Neural progenitor cell (in vitro differentiated cells): ENCODE measurements around the gene TAC3. TPM values are rescaled to one million over a fixed set of nuclear protein-coding genes. Genes with fewer than 3 reads are reported as not detected.

ENCODE experiments used
- DNase-seq: peaks from one replicate; pipeline ENCODE4 v3.0.0-alpha.2; 2016; ENCODE audit warnings: low spot score
- H2AFZ ChIP-seq: fragments of 200-600 bp; sonication (generic); replicated peaks from 2 replicates; pipeline ENCODE4 v1.6.1; 2016; ENCODE audit warnings: antibody characterized with exemption
- H3F3A ChIP-seq: fragments of 200-600 bp; sonication (generic); 2 replicates; pipeline ENCODE4 v1.6.1; 2016; ENCODE audit warnings: antibody characterized with exemption, low read depth
- H3K27ac ChIP-seq: fragments of 200-600 bp; sonication (generic); 2 replicates; pipeline ENCODE4 v1.5.1; 2016; ENCODE audit warnings: mild to moderate bottlenecking
- H3K27me3 ChIP-seq: fragments of 200-600 bp; sonication (generic); 2 replicates; pipeline ENCODE4 v1.6.1; 2016; ENCODE audit warnings: mild to moderate bottlenecking, moderate library complexity
- H3K36me3 ChIP-seq: fragments of 200-600 bp; sonication (generic); 2 replicates; pipeline ENCODE4 v1.5.1; 2016
- H3K4me1 ChIP-seq: fragments of 200-600 bp; sonication (generic); 2 replicates; pipeline ENCODE4 v1.6.1; 2016; ENCODE audit warnings: mixed run types
- H3K4me2 ChIP-seq: fragments of 200-600 bp; sonication (generic); 2 replicates; pipeline ENCODE4 v1.6.1; 2016
- H3K4me3 ChIP-seq: fragments of 200-600 bp; sonication (generic); 2 replicates; pipeline ENCODE4 v1.5.1; 2016
- H3K79me2 ChIP-seq: fragments of 200-600 bp; sonication (generic); 2 replicates; pipeline ENCODE4 v1.6.1; 2016; ENCODE audit warnings: low read depth
- H3K9ac ChIP-seq: fragments of 200-600 bp; sonication (generic); 2 replicates; pipeline ENCODE4 v1.6.1; 2016
- H3K9me3 ChIP-seq: fragments of 200-600 bp; sonication (generic); 2 replicates; pipeline ENCODE4 v1.5.1; 2016; ENCODE audit warnings: low read depth
- H4K20me1 ChIP-seq: fragments of 200-600 bp; sonication (generic); 2 replicates; pipeline ENCODE4 v1.6.1; 2016; ENCODE audit warnings: low read depth
- H3K27ac Mint-ChIP-seq: 3 replicates; pipeline ENCODE4 v1.8.0; 2021; ENCODE audit warnings: mixed read lengths
- H3K27me3 Mint-ChIP-seq: 2 replicates; pipeline ENCODE4 v1.8.0; 2022; ENCODE audit warnings: low read depth, mild to moderate bottlenecking, inconsistent platforms, moderate library complexity, mixed read lengths; ENCODE audit not compliant: insufficient read depth
- H3K36me3 Mint-ChIP-seq: 3 replicates; pipeline ENCODE4 v1.8.0; 2021; ENCODE audit warnings: mixed read lengths
- H3K4me1 Mint-ChIP-seq: 3 replicates; pipeline ENCODE4 v1.8.0; 2021; ENCODE audit warnings: mixed read lengths
- H3K4me3 Mint-ChIP-seq: 3 replicates; pipeline ENCODE4 v1.8.0; 2021; ENCODE audit warnings: mild to moderate bottlenecking, moderate library complexity, mixed read lengths
- H3K9me3 Mint-ChIP-seq: 3 replicates; pipeline ENCODE4 v1.8.0; 2020; ENCODE audit warnings: mixed read lengths
- CTCF ChIP-seq: fragments of 200-600 bp; sonication (generic); IDR thresholded peaks from 2 replicates; pipeline ENCODE4 v1.5.1; 2017; ENCODE audit warnings: antibody characterized with exemption, mild to moderate bottlenecking
- EZH2 ChIP-seq: fragments of 200-600 bp; sonication (generic); IDR thresholded peaks from 2 replicates; pipeline ENCODE4 v1.6.1; 2017; ENCODE audit warnings: antibody characterized with exemption, mild to moderate bottlenecking, moderate library complexity
- EZH2phosphoT487 ChIP-seq: fragments of 200-600 bp; sonication (generic); IDR thresholded peaks from 2 replicates; pipeline ENCODE4 v1.6.1; 2017; ENCODE audit warnings: antibody characterized with exemption
- total RNA-seq: library from RNA; depleted of rRNA; stranded (reverse); fragments of >200 nt; gene quantifications from 2 replicates; pipeline ENCODE4 v1.2.3, GENCODE V29; 2015; ENCODE audit warnings: low replicate concordance

Gene TAC3
- total RNA-seq, 1 donor from 2014 or later = 6.0 TPM

GRCh38 chr12:57047981-57048380, 31.7 kb upstream of the TAC3 start:
- Histone ChIP-seq H3K79me2 (no peaks in the 10 kb centered on the region), H3K36me3 (no peaks in the 10 kb centered on the region), H3K27ac (no peak overlapping the region), H3K27me3 (no peaks in the 10 kb centered on the region), H3K4me1 (no peaks in the 10 kb centered on the region), H3F3A (peaks cover 8% of the 10 kb centered on the region), H4K20me1 (no peaks in the 10 kb centered on the region), H2AFZ (no peak overlapping the region), H3K9me3 (no peaks in the 10 kb centered on the region), H3K9ac (no peak overlapping the region), H3K4me3 (no peak overlapping the region), H3K4me2 (no peak overlapping the region)
- Mint-ChIP-seq H3K27ac (no peak overlapping the region), H3K4me1 (no peaks in the 10 kb centered on the region), H3K4me3 (no peak overlapping the region), H3K27me3 (peaks cover 19% of the 10 kb centered on the region), H3K9me3 (no peaks in the 10 kb centered on the region), H3K36me3 (no peaks in the 10 kb centered on the region)
- TF ChIP-seq EZH2 = no peak
- TF ChIP-seq EZH2phosphoT487 = no peak
- no peak for TF ChIP-seq CTCF
- DNase-seq = no peak

- peak overlapping the region; percentile 41 for H3K4me3 Mint-ChIP-seq
- no peak overlapping the region for H3K4me2 ChIP-seq
- TF ChIP-seq EZH2 (no peak), CTCF (no peak), EZH2phosphoT487 (no peak)
- H3K9me3 Mint-ChIP-seq = no peaks in the 10 kb centered on the region
- DNase-seq = no peak
- H3F3A ChIP-seq = peaks cover 8% of the 10 kb centered on the region
- H3K4me1 Mint-ChIP-seq = no peaks in the 10 kb centered on the region
- no peak overlapping the region for H3K27ac ChIP-seq
- H3K36me3 Mint-ChIP-seq = no peaks in the 10 kb centered on the region
- no peaks in the 10 kb centered on the region for H3K9me3 ChIP-seq
- no peaks in the 10 kb centered on the region for H3K4me1 ChIP-seq
- H3K27me3 ChIP-seq = no peaks in the 10 kb centered on the region
- no peaks in the 10 kb centered on the region for H4K20me1 ChIP-seq
- H3K79me2 ChIP-seq = no peaks in the 10 kb centered on the region
- no peak overlapping the region for H3K4me3 ChIP-seq
- no peak overlapping the region for H2AFZ ChIP-seq
- H3K27ac Mint-ChIP-seq = no peak overlapping the region
- peaks cover 19% of the 10 kb centered on the region for H3K27me3 Mint-ChIP-seq
- H3K36me3 ChIP-seq = no peaks in the 10 kb centered on the region
- H3K9ac ChIP-seq = no peak overlapping the region
These were observed 30.9 kb upstream of the TAC3 start for GRCh38 chr12:57046947-57047890.

GRCh38 chr12:57046086-57046791, 29.9 kb upstream of the TAC3 start:
- Mint-ChIP-seq H3K4me1 (no peaks in the 10 kb centered on the region), H3K9me3 (no peaks in the 10 kb centered on the region), H3K27me3 (peaks cover 19% of the 10 kb centered on the region), H3K4me3 (no peak overlapping the region), H3K36me3 (no peaks in the 10 kb centered on the region), H3K27ac (no peak overlapping the region)
- H2AFZ ChIP-seq = no peak overlapping the region
- DNase-seq = no peak
- H3K4me3 ChIP-seq = no peak overlapping the region
- H3K4me2 ChIP-seq = no peak overlapping the region
- H3K9me3 ChIP-seq = no peaks in the 10 kb centered on the region
- no peaks in the 10 kb centered on the region for H4K20me1 ChIP-seq
- H3K9ac ChIP-seq = no peak overlapping the region
- no peaks in the 10 kb centered on the region for H3K36me3 ChIP-seq
- peaks cover 1% of the 10 kb centered on the region for H3F3A ChIP-seq
- TF ChIP-seq EZH2phosphoT487 = no peak
- no peak for TF ChIP-seq CTCF
- no peak for TF ChIP-seq EZH2
- no peaks in the 10 kb centered on the region for H3K27me3 ChIP-seq
- H3K4me1 ChIP-seq = no peaks in the 10 kb centered on the region
- no peak overlapping the region for H3K27ac ChIP-seq
- no peaks in the 10 kb centered on the region for H3K79me2 ChIP-seq
